T-helper 2 cell treated with Interferon-gamma antibody and Interleukin-4, amounts not matched to agents 100 ng/mL and 5 ng/mL, for 36 hours (primary cell): Measurements from ENCODE around the gene CES2. TPM values are rescaled to one million over a fixed set of nuclear protein-coding genes. Genes with fewer than 3 reads are reported as not detected.

Experiments used
- intact Hi-C: fragments of 100-400 bp; cut with micrococcal nuclease; formaldehyde crosslinking; loops from one replicate; pipeline ENCODE4 v1.15.1; 2023
- total RNA-seq: library from RNA; stranded (reverse); gene quantifications from 2 replicates; pipeline ENCODE4 v1.2.3, GENCODE V29; 2022

The CES2 gene
- total RNA-seq, 1 donor from 2014 or later = 38.3 TPM

DNA sequence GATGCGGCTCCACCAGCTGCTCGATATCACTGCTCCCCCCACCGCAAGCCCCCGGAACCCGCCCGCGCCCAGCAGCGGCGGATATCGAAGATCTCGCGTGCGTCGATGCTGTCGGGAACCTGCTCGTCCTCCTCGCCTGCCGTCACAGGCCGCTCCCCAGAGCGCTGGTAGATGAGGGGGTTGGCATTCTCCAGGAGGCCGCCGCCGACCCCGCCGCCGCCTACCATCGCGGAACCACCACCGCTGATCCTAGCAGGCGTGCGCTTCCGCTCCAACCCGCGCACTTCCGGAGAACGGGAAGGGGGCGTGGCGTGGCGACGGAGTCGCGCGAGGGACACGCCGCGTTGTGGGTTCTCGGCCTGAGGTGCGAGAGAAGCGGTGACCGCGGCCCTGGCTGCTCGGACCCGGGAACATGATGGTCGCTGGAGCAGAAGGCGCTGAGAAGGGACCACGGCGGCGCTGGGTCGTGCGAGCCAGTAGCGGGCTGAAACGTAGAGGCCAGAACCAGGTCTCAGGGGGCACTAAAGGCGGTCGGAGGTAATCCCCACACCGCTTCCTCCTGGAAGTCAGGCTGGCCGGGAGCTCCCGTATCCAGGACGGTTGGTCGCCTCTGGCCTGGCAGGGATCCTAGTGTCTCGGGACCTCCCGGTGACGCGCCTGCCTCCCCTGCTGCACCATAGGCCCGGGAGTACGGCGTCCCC, 1.0 kb upstream of the CES2 start, which contains the start of gene CIAO2B:
TSS of gene CIAO2B (minus strand) at position 265 of the 701 bp plus-strand sequence. CDS start at position 227, 38 bp downstream.
- intact Hi-C loops = loop anchor here (2.0 kb wide), 2 partner anchors 39 to 61 kb away; no protein-coding TSS in a partner anchor

DNA sequence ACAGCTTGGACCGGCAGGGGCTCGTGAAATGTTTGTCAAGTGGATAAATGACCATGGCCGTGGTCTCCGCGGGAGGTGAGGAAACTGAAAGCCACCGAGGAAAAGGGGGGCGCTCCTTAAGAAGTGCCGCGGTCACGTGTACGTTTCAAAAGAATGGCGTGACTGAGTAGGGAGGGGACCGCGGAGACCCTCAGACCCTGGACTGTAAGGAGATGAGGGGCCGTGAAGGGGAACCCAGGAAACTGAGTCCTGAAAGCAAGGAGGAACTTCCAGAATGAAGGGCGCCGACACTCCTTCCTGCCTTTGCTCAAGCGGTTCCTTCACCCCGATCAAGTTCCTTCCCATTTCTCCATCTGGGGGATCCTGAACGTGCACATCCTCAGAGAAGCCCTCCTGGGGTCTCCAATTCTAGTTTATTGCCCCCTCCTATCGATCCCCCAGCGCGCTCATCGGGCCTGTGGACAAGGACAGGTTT, 440 bp upstream of the CES2 start:
- intact Hi-C loops = loop anchor here (2.0 kb wide), 2 partner anchors 40 to 62 kb away; no protein-coding TSS in a partner anchor

DNA sequence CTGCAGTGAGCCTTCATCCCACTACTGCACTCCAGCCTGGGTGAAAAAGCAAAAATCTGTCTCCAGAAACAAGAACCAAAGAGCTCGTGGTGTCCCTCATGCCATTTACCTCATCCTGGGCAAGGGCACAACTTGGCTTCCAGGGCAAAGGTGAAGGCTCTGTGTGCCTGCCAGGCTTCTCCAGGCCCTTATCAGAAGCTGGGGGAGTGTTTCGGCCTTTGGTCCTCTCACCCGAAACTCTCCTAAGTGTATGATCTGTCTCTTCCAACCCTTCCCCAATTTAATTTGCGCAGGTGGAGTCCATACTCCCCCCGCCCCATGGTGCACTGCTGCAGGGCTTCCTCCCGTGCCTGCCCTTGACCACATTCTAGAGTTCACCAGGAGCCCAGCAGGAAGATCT, 1.1 kb downstream of the CES2 start:
- intact Hi-C loops = no loop called here

DNA sequence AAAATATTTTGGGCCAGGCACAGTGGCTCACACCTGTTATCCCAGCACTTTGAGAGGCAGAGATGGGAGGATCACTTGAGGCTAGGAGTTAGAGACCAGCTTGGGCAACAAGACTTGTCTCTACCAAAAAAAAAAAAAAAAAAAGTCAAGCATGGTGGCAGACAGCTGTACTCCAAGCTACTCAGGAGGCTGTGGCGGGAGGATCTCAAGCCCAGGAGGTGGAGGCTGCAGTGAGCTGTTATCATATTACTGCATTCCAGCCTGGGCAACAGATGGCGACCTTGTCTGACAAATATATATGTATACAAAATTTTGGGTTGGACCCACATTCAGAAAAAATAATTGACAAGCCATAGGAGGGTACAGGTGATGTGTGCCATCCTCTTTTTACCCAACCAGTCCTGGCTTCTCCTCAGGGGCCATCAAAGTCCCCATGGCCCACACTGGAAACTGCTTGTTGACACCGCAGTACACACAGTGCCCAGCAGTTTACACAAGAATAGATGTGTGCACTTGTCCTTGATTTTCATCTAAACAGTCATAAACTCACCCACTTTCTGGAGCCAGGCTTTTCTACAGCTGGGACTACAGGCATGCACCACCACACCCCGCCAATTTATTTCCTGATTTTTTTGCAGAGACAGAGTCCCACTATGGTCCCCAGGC, 1.7 kb downstream of the CES2 start:
- intact Hi-C loops = no loop called here

DNA sequence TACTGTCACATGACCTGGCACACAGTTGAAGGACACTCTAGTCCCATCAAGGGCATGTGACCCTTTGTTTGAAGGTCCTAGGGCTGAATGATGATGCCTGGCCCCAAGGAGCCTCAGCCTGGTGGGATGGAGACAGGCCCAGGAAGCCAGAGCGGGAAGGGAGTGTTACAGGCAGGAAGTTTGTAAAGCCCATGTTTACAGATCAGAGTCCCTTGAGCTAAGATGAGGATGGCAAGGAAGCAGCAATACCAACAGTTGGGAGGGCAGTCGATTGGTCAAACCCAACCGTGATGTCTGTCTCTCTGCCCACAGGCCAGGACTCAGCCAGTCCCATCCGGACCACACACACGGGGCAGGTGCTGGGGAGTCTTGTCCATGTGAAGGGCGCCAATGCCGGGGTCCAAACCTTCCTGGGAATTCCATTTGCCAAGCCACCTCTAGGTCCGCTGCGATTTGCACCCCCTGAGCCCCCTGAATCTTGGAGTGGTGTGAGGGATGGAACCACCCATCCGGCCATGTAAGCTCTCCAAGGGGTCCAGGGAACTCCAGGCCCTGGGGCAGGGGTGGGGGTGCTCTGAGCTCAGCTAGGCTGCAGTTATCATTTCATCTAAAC, 2.5 kb downstream of the CES2 start:
- intact Hi-C loops = no loop called here

DNA sequence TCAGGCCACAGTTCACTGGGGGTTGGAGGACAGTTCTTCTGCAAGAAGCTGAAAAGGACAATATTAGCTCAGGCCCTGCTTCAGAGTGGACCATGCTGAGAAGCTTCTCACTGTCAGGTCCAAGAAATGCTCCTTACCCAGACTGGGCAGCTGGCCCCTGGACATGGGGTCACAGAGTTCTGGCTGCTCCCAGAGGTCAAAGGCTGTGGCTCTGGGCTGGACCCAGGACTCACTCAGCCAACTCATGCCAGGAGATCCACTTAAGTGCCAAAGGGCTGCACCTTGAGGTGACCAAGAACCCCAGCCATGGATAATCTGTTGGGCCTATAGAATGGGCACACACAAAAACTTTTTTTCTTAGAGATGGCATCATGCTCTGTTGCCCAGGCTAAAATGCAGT, 4.0 kb downstream of the CES2 start:
- intact Hi-C loops = no loop called here

DNA sequence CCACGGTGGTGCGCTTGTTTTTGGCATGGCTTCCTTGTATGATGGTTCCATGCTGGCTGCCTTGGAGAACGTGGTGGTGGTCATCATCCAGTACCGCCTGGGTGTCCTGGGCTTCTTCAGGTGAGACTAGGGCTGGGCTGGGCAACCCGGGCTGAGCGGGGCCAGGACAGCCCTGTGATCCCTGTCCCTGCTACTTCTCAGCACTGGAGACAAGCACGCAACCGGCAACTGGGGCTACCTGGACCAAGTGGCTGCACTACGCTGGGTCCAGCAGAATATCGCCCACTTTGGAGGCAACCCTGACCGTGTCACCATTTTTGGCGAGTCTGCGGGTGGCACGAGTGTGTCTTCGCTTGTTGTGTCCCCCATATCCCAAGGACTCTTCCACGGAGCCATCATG, 4.9 kb downstream of the CES2 start:
- intact Hi-C loops = no loop called here

DNA sequence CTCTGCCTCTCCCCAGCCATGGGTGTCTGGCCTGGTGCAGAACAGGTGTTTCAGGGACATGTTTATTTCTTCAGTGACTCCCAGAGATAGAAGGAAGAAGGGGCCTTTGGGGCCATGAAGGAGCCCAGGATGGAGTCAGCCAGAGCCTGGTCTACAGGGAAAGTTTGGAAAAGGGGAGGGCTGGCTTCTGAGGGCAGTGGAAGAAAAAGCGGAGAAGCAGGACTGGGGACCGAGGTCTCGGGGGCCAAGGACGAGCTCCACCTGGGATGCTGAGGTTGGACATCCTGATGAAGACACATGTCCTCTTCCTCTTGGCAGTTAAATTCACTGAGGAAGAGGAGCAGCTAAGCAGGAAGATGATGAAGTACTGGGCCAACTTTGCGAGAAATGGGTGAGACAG, 7.7 kb downstream of the CES2 start:
- intact Hi-C loops = no loop called here

DNA sequence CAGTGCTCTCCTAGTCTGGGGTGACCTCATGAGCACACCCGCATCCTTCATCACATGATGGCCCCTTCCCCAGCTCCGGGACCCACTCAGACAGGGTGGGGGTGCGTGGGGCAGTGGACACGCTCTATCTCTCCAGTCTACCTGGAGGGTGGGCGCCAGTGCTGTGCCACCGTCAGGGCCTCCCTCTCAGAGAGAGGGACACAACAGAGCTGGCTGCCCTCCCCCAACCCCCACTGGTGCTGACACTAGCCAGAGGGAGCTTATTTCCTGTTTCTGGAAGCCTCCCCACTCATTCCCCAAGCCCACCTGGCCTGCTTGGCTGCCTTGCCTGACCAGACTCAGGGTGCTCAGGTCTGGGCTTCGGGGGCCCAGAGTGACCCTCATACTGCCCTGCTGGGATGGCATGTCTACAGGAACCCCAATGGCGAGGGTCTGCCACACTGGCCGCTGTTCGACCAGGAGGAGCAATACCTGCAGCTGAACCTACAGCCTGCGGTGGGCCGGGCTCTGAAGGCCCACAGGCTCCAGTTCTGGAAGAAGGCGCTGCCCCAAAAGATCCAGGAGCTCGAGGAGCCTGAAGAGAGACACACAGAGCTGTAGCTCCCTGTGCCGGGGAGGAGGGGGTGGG, 8.2 kb downstream of the CES2 start:
- intact Hi-C loops = no loop called here

DNA sequence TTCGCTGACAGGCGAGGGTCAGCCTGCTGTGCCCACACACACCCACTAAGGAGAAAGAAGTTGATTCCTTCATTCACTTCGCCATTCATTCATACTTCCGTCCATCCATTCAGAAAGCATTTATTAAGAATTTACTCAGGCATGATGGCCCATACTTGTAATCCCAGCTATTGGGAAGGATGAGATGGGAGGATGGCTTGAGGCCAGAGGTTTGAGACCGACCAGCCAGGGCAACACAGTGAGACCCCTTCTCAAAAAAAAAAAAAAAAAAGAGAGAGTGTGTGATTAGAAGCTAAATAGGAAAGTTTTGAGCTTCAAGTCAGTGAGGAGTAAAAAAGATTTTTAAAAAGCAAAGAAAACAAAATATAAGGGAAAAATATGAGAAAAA, 8.7 kb downstream of the CES2 start:
- intact Hi-C loops = no loop called here

DNA sequence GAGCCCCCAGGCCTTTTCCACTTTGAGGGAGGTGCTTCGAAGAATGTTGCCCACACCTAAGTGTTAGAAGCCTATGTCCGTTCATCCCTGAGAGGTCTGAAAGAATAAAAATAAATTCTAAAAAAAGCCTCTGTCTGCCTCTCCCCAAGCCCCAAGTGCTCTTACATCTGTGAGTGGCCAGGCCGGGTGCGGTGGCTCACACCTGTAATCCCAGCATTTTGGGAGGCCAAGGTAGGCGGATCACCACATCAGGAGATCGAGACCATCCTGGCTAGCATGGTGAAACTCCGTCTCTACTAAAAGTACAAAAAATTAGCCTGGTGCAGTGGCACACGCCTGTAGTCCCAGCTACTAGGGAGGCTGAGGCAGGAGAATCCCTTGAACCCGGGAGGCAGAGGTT, 9.7 kb downstream of the CES2 start:
- intact Hi-C loops = loop anchor here (5.0 kb wide), 1 partner anchor 212 kb away; the partner anchor contains the start of genes FBXL8 and TRADD

DNA sequence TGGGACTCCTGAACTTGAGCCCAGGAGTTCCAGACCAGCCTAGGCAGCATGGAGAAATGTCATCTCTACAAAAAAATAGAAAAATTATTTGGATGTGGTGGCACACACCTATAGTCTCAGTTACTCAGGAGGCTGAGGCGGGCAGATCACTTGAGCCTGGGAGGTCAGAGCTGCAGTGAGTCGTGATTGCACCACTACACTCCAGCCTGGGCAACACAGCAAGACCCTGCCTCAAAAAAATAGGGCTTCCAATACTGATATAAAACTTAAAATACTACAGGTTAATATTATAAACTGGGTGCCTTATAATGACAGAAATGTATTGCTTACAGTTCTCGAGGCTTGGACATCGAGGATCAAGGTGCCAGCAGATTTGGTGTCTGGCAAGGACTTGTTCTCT, 10.6 kb downstream of the CES2 start:
- intact Hi-C loops = loop anchor here (1.0 to 5.0 kb wide), 3 partner anchors 51 to 239 kb away; partner anchors contain the start of genes FBXL8 and TRADD

DNA sequence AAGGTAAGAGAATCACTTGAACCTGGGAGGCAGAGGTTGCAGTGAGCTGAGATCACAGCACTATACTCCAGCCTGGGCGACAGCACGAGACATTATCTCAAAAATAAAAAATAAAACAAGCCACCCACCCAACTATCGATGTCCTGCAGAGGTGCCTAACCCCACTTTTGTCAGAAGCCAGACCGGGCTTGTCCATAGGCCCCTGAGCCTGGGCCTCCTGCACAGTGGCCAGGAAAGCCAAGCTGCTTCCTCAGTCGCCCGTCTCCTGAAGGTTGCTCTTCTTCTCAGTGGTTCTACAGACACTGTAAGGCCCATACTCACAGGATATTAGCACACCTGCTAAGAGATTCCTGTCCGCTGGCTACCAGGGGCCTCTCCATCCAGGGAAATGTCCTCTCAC, 11.2 kb downstream of the CES2 start:
- intact Hi-C loops = loop anchor here (1.0 to 5.0 kb wide), 3 partner anchors 51 to 238 kb away; partner anchors contain the start of genes FBXL8 and TRADD

DNA sequence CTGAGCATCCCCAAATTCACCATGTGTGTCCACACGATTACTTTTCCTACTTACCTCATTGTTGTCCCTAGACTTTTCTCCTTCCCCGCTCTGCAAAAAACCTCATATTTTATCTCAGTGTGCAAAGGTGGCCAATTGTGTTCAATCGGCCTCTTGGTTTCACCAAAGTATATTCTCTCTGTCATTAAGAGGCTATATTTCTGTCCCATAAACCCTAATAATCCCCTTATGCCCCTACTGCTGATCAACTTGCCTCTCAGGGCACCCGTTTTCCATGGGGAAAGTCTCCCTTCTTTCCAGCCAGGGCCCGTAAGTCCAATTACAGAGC, 11.6 kb downstream of the CES2 start:
- intact Hi-C loops = loop anchor here (1.0 to 5.0 kb wide), 3 partner anchors 52 to 238 kb away; partner anchors contain the start of genes FBXL8 and TRADD

DNA sequence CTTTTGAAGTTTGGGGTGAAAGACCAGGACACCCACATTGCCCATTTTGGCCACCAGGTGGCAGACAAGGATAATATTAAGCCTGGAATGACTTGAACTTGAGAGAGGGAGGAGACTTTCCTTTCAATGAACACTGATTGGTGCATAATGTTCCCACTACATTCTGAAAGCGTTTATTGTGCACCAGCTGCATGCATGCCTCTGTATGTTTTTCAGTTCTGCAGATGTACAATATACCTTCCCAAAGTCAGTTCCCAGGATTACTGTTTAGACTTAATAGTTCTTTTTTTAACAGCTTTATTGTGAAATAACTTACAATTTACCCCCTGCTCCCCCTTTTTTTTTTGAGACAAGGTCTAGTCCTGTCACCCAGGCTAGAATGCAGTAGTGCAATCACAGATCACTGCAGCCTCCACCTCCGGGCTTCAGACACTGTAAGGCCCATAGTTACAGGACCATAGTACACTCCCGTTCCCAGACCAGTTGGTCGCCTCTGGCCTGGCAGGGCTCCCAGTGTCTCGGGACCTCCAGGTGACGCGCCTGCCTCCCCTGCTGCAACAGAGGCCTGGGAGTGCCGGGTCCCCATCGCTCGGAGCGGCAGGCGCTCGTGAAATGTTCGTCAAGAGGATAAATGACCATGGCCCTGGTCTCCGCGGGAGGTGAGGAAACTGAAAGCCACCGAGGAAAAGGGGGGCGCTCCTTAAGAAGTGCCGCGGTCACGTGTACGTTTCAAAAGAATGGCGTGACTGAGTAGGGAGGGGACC, 12.2 kb downstream of the CES2 start:
- intact Hi-C loops = loop anchor here (2.0 to 5.0 kb wide), 2 partner anchors 210 to 237 kb away; partner anchors contain the start of genes FBXL8 and TRADD

DNA sequence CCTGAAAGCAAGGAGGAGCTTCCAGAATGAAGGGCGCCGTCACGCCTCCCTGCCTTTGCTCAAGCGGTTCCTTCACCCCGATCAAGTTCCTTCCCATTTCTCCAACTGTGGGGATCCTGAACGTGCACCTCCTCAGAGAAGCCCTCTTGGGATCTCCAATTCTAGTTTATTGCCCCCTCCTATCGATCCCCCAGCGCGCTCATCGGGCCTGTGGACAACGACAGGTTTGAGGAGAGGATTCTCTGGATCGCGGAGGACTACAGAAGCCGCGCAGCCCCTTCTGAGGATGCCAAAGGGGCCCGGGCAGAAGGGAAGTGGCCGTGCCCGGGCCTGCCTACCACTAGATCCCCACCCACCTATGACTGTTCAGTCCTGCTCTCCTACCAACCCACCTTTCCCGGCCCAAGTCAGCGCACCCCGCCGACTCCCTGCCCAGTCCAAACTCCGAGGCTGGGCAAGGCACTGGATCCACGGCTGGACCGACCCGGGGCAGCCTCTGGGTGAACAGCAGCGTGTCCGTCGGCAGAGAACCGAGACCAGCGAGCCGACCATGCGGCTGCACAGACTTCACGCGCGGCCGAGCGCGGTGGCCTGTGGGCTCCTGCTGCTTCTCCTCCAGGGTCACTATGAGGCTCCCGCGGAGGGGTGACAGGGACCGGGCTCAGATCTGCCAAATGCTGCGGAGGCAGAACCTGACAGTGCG, 13.0 kb downstream of the CES2 start:
- intact Hi-C loops = loop anchor here (5.0 kb wide), 1 partner anchor 209 kb away; the partner anchor contains the start of genes FBXL8 and TRADD

DNA sequence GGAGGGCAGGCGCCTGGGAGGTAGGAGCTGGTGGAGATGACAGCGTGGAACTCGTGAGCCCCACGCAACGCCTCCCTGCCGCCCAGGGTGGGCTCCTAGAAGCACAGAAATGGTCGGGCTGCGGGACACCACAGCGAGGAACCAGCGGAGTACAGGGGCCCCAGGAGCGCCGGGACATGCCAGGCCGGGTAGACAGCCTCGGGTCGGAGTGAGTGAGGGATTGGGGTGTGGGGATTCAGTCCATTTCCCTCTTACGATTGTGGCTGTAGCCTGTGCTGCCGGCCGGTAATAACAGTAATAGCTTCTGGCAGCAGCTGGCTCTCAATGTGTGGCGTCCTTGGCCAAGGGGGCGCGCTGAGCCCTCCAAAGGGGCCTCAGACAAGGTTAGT, 13.5 kb downstream of the CES2 start:
- intact Hi-C loops = loop anchor here (5.0 kb wide), 1 partner anchor 208 kb away; the partner anchor contains the start of genes FBXL8 and TRADD

DNA sequence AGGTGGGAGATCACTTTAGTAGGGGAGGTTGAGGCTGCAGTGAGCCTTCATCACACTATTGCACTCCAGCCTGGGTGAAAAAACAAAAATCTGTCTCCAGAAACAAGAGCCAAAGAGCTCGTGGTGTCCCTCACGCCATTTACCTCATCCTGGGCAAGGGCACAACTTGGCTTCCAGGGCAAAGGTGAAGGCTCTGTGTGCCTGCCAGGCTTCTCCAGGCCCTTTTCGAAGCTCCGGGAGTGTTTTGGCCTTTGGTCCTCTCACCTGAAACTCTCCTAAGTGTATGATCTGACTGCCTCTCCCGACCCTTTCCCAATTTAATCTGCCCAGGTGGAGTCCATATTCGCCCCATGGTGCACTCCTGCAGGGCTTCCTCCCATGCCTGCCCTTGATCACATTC, 14.2 kb downstream of the CES2 start:
- intact Hi-C loops = loop anchor here (5.0 kb wide), 1 partner anchor 208 kb away; the partner anchor contains the start of genes FBXL8 and TRADD

DNA sequence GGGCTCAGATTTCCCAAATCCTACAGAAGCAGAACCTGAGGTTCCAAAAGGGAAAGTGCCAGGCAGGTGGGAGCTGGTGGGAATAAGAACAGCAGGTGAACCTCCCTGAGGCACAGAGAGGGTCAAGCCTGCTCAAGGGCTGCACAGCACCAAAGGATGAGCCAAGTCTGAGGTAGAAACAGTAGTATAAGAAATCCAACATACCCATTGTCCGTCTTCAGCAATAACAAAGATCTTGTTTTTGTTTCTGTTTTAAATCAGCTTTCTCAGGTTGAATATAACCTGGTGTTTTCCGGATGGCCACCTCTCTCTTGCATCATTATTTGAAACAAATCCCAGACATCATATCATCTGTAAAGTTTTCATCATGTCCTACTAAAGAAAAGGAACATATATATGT, 15.1 kb downstream of the CES2 start:
- intact Hi-C loops = loop anchor here (5.0 to 10.0 kb wide), 2 partner anchors 64 to 327 kb away; partner anchors contain the start of gene PLEKHG4
